ENCODE measurements around the gene SPATA2. TPM values are rescaled to one million over a fixed set of nuclear protein-coding genes. Genes with fewer than 3 reads are reported as not detected.

The SPATA2 gene
- total RNA-seq, 4 donors from 2014 or later: 3.3 to 6.4 (median 3.6) TPM

DNA sequence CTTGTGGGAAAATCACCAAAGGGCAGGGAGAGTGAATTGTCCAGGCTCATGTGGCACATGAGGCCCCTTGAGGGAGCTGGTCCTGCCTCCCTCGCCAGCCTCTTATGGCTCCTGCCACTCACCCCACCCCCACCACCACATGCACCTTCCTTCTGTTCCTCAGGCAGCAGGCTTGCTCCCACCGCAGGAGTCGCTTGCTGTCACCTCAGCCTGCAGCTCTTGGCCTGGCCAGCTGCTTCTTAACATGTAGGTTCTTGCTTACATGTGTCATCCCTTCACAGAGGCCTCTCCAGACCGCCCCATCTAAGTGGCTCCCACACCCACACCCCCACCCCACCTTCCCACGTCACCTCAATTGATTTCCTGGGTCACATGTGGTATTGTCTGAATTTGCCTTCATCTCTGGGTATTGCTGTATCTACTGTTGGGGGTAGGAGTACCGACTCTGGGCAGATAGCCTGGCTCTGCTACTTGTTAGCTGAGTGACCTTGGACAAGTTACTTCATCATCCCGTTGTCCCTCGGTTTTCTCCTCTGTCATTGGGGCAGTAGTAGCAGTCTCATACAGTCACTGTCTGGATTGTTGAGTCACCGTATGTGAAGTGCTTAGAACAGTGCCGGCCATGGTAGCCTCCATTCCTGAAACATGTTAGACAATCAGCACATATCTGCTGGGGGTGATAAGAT, 61.0 kb downstream of the SPATA2 start:
- ATAC-seq (ENCODE audit: low FRiP score) (no peak), DNase-seq (ENCODE audit: low spot score) (no peak)
- TF ChIP-seq, protein P1, sequence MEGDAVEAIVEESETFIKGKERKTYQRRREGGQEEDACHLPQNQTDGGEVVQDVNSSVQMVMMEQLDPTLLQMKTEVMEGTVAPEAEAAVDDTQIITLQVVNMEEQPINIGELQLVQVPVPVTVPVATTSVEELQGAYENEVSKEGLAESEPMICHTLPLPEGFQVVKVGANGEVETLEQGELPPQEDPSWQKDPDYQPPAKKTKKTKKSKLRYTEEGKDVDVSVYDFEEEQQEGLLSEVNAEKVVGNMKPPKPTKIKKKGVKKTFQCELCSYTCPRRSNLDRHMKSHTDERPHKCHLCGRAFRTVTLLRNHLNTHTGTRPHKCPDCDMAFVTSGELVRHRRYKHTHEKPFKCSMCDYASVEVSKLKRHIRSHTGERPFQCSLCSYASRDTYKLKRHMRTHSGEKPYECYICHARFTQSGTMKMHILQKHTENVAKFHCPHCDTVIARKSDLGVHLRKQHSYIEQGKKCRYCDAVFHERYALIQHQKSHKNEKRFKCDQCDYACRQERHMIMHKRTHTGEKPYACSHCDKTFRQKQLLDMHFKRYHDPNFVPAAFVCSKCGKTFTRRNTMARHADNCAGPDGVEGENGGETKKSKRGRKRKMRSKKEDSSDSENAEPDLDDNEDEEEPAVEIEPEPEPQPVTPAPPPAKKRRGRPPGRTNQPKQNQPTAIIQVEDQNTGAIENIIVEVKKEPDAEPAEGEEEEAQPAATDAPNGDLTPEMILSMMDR (IDR thresholded peaks at IDR 0.05): no peak

DNA sequence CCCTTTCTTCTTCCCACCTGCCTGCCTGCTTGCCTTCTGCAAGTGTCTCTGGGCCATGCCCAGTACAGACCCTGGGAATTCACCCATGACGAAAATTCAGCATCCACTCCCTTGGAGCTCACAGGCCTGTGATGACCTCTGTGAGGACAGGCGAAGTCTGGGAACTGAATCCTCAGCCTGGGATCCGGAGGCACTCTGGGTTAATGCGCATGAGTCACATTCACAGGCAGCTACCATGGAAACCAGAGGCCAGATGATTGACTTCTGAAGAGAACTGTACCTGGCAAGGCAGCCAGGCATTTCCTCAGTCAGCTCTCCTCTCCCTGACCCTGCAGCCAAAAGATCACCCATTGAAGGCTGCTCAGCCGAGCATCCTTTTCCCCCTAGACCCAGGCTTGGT, 61.7 kb downstream of the SPATA2 start:
- no peak for ATAC-seq (ENCODE audit: low FRiP score)
- no peak for DNase-seq (ENCODE audit: low spot score)
- TF ChIP-seq, protein P1 (IDR thresholded peaks at IDR 0.05): no peak

Small RNAs within 50 kb of the gene (small RNA-seq; reads per million reads assigned to genes)
- not detected for gene RF00017
- not detected for gene RF00019

Other genes starting within 250 kb of the SPATA2 start
- 10 to 100 TPM; 27.0 to 93.1 (median 31.3) TPM for gene B4GALT5, start 201.7 kb downstream of the SPATA2 start, total RNA-seq
- gene SLC9A8, start 102.7 kb downstream of the SPATA2 start, total RNA-seq: 10 to 100 TPM in 3 of 4 donors, 1 to 10 TPM in 1; 8.0 to 13.3 (median 10.7) TPM
- gene RNF114, start 20.9 kb upstream of the SPATA2 start, total RNA-seq: 100 to 1,000 TPM; 133 to 163 (median 146) TPM
- 10 to 100 TPM in 1 of 4 donors, 1 to 10 TPM in 3; 3.3 to 23.8 (median 8.7) TPM for gene SNAI1, start 67.5 kb upstream of the SPATA2 start, total RNA-seq
- gene UBE2V1, start 197.6 kb upstream of the SPATA2 start, total RNA-seq: 100 to 1,000 TPM in 1 of 4 donors, 10 to 100 TPM in 3; 63.2 to 100 (median 72.6) TPM
- 10 to 100 TPM; 20.8 to 61.5 (median 29.0) TPM for gene PEDS1, start 238.2 kb upstream of the SPATA2 start, total RNA-seq